Fibroblast of lung (primary cell): Measurements from ENCODE around the gene KRTAP2-3. TPM values are rescaled to one million over a fixed set of nuclear protein-coding genes. Genes with fewer than 3 reads are reported as not detected.
A peak's percentile ranks its signal among the peaks of the same experiment; 100 is the strongest.
"Not testable (repeated sequence)": the region's sequence is repeated elsewhere in the genome, so short reads cannot be mapped to it uniquely, and the experiment has no call there.

Experiments used
- DNase-seq, 2 donors: peaks; one replicate each; pipeline versions ENCODE4 v3.0.0 to v3.0.0-alpha.2; 2010; ENCODE audit warnings: low read depth in 2 of 2
- H2AFZ ChIP-seq: 2 replicates; pipeline ENCODE4 v1.5.1; 2012; ENCODE audit warnings: low read length, control low read depth, inconsistent platforms
- H3K27ac ChIP-seq: 2 replicates; pipeline ENCODE4 v1.5.1; 2011; ENCODE audit warnings: low read length, control low read depth; ENCODE audit not compliant: insufficient read depth
- H3K27me3 ChIP-seq: 2 replicates; pipeline ENCODE4 v1.5.1; 2011; ENCODE audit warnings: mild to moderate bottlenecking, low read length; ENCODE audit not compliant: control insufficient read depth, insufficient read depth
- H3K36me3 ChIP-seq: 2 replicates; pipeline ENCODE4 v1.5.1; 2011; ENCODE audit warnings: low read length; ENCODE audit not compliant: control insufficient read depth, insufficient read depth
- H3K4me1 ChIP-seq: 2 replicates; pipeline ENCODE4 v1.5.1; 2011; ENCODE audit warnings: low read length; ENCODE audit not compliant: control insufficient read depth, insufficient read depth; ENCODE audit errors: extremely low read depth
- H3K4me2 ChIP-seq: 2 replicates; pipeline ENCODE4 v1.5.1; 2011; ENCODE audit warnings: low read length, control low read depth; ENCODE audit not compliant: insufficient read depth; ENCODE audit errors: extremely low read depth
- H3K4me3 ChIP-seq, 4 experiments: fragments of 200-600 bp in 1 of 4; sonication (generic) in 1 of 4; replicated peaks in 1 of 4; 2 replicates each; pipeline ENCODE4 v1.5.1; 2011 to 2016; ENCODE audit warnings: low read length in 4 of 4, low read depth in 3 of 4, mild to moderate bottlenecking in 3 of 4, control low read depth in 2 of 4, inconsistent platforms in 1 of 4, mixed read lengths in 1 of 4; ENCODE audit not compliant: insufficient read depth in 1 of 4; ENCODE audit errors: control extremely low read depth in 1 of 4
- H3K79me2 ChIP-seq: 2 replicates; pipeline ENCODE4 v1.5.1; 2012; ENCODE audit warnings: mild to moderate bottlenecking, low read length, inconsistent platforms; ENCODE audit not compliant: control insufficient read depth, insufficient read depth
- H3K9ac ChIP-seq: 2 replicates; pipeline ENCODE4 v1.5.1; 2011; ENCODE audit warnings: mild to moderate bottlenecking, low read length, control low read depth; ENCODE audit not compliant: insufficient read depth
- H3K9me3 ChIP-seq: 2 replicates; pipeline ENCODE4 v1.5.1; 2012; ENCODE audit warnings: low read depth, low read length; ENCODE audit not compliant: control insufficient read depth, insufficient read depth
- H4K20me1 ChIP-seq: 2 replicates; pipeline ENCODE4 v1.5.1; 2011; ENCODE audit warnings: low read length; ENCODE audit not compliant: control insufficient read depth, insufficient read depth; ENCODE audit errors: extremely low read depth
- CTCF ChIP-seq, 2 donors: IDR thresholded peaks in 1 of 2; conservative IDR thresholded peaks in 1 of 2; 1 replicate in 1 of 2; 2 replicates in 1 of 2; pipeline ENCODE4 v1.5.1; 2011 to 2012; ENCODE audit warnings: low read length in 2 of 2, control low read depth in 1 of 2, inconsistent platforms in 1 of 2, low read depth in 1 of 2, mild to moderate bottlenecking in 1 of 2
- EZH2 ChIP-seq: IDR thresholded peaks from 2 replicates; pipeline ENCODE4 v1.5.1; 2012; ENCODE audit warnings: low read length, control low read depth, mild to moderate bottlenecking; ENCODE audit errors: missing control alignments
- polyA minus RNA-seq: library from RNA; depleted of rRNA, polyadenylated mRNA; stranded (reverse); fragments of >200 nt; gene quantifications from 2 replicates; pipeline ENCODE4 v1.2.3, GENCODE V29; 2011; ENCODE audit warnings: low replicate concordance
- polyA plus RNA-seq, 2 donors: library from polyadenylated mRNA; depleted of rRNA in 1 of 2; stranded (reverse) in 1 of 2; unstranded in 1 of 2; fragments of >200 nt; gene quantifications; 2 replicates each; pipeline ENCODE4 v1.2.1, GENCODE V29; 2011 to 2012; ENCODE audit warnings: missing spikeins in 1 of 2
- total RNA-seq: library from RNA; depleted of rRNA; stranded (reverse); fragments of >200 nt; gene quantifications from 2 replicates; pipeline ENCODE4 v1.2.1, GENCODE V29; 2014

KRTAP2-3 gene
- total RNA-seq (not detected in 2 replicates), polyA plus RNA-seq (0.84 and 2.6 TPM in 2 replicates), polyA minus RNA-seq (1.4 and 6.7 TPM in 2 replicates)
- 2.8 and 10.8 TPM in 2 replicates for polyA plus RNA-seq (2012)

GRCh38 chr17:41060052-41060604, at the start of gene KRTAP2-3:
KRTAP2-3 (minus strand) TSS chr17:41060114; CDS start chr17:41060050, 64 bp downstream.
- Histone ChIP-seq H3K4me2 (peak within 1 kb of the TSS; percentile 32), H3K27ac (peak within 1 kb of the TSS; percentile 77), H3K4me3 (no peak within 1 kb of the TSS), H3K4me1 (peaks cover 31% of the 10 kb centered on the region), H3K9ac (peak within 1 kb of the TSS; percentile 32), H3K79me2 (no peaks in the 10 kb centered on the region), H4K20me1 (no peaks in the 10 kb centered on the region), H3K36me3 (no peaks in the 10 kb centered on the region), H2AFZ (no peak within 1 kb of the TSS), H3K9me3 (no peaks in the 10 kb centered on the region), H3K27me3 (no peaks in the 10 kb centered on the region)
- no peak for TF ChIP-seq EZH2
- TF ChIP-seq CTCF (conservative IDR thresholded peaks at IDR 0.05 in 1 of 2, IDR thresholded peaks at IDR 0.05 in 1 of 2; ENCODE audit: low read depth in 1 of 2, low read length in 2 of 2) = no peak
- DNase-seq = peak; percentile 52 to 99

GRCh38 chr17:41108728-41109386, 48.9 kb upstream of the KRTAP2-3 start:
- H3K9me3 ChIP-seq, H3K9ac ChIP-seq, H3K36me3 ChIP-seq, H2AFZ ChIP-seq, H3K27me3 ChIP-seq, H3K27ac ChIP-seq, H3K4me2 ChIP-seq, DNase-seq, H3K4me1 ChIP-seq, H4K20me1 ChIP-seq, H3K79me2 ChIP-seq: not testable (repeated sequence)
- H3K4me3 ChIP-seq = peak overlapping the region in 1 of 4 experiments; percentile 21

GRCh38 chr17:41107941-41108450, 48.1 kb upstream of the KRTAP2-3 start:
- Histone ChIP-seq H2AFZ (peak overlapping the region; percentile 46), H3K9me3 (no peaks in the 10 kb centered on the region), H3K4me2 (no peak overlapping the region), H4K20me1 (no peaks in the 10 kb centered on the region), H3K4me1 (peaks cover 3% of the 10 kb centered on the region), H3K27me3 (no peaks in the 10 kb centered on the region), H3K27ac (no peak overlapping the region), H3K36me3 (no peaks in the 10 kb centered on the region), H3K9ac (no peak overlapping the region), H3K4me3 (peak overlapping the region in 1 of 4 experiments; percentile 27), H3K79me2 (no peaks in the 10 kb centered on the region)
- DNase-seq = peak in 1 of 2 donors; percentile 40
- TF ChIP-seq EZH2 (no peak), CTCF (conservative IDR thresholded peaks at IDR 0.05 in 1 of 2, IDR thresholded peaks at IDR 0.05 in 1 of 2; ENCODE audit: low read depth in 1 of 2, low read length in 2 of 2) (no peak)

GRCh38 chr17:41105347-41105746, 45.4 kb upstream of the KRTAP2-3 start, which contains the start of gene KRTAP4-9:
KRTAP4-9 (plus strand) TSS chr17:41105389; CDS start chr17:41105389, 0 bp downstream.
- H3K27me3 ChIP-seq, H2AFZ ChIP-seq, H3K27ac ChIP-seq, H4K20me1 ChIP-seq, H3K9me3 ChIP-seq, H3K79me2 ChIP-seq, H3K9ac ChIP-seq, H3K36me3 ChIP-seq, H3K4me2 ChIP-seq, H3K4me3 ChIP-seq, H3K4me1 ChIP-seq, DNase-seq: not testable (repeated sequence)

GRCh38 chr17:41104386-41105038, 44.6 kb upstream of the KRTAP2-3 start:
- H3K9me3 ChIP-seq, H3K9ac ChIP-seq, H3K4me2 ChIP-seq, H3K27ac ChIP-seq, H3K27me3 ChIP-seq, H3K4me1 ChIP-seq, H3K36me3 ChIP-seq, H2AFZ ChIP-seq, H3K79me2 ChIP-seq, H4K20me1 ChIP-seq, H3K4me3 ChIP-seq: not testable (repeated sequence)
- DNase-seq = peak in 1 of 2 donors; percentile 63
